HEK293 (cell line): ENCODE measurements around the gene SLC25A1.

Experiments used
- CTCF ChIA-PET: fragments of 350-600 bp; formaldehyde crosslinking; extraction: SDS; loops from one replicate; lab custom pipeline; 2021; ENCODE audit warnings: antibody characterized with exemption; lab: Yijun Ruan, JAX
- POLR2A ChIA-PET: fragments of 300-600 bp; formaldehyde crosslinking; extraction: SDS; loops from one replicate; lab custom pipeline; 2020; ENCODE audit warnings: antibody characterized with exemption, inconsistent platforms; lab: Yijun Ruan, JAX
- H3K27ac ChIP-seq: fragments of 200-500 bp; sonication (Bioruptor generic); 2 replicates; pipeline ENCODE4 v1.5.1; 2014; ENCODE audit warnings: low read depth, low read length, control low read depth, inconsistent platforms; ENCODE audit errors: extremely low read depth
- H3K36me3 ChIP-seq, 2 experiments: fragments of 200-500 bp in 1 of 2; sonication (Bioruptor generic) in 1 of 2; 1 replicate in 1 of 2; 2 replicates in 1 of 2; pipeline ENCODE4 v1.5.1; 2014 to 2017; ENCODE audit warnings: inconsistent platforms in 2 of 2, low read length in 2 of 2; ENCODE audit not compliant: control insufficient read depth in 2 of 2, insufficient read depth in 1 of 2
- H3K4me1 ChIP-seq: fragments of 200-500 bp; sonication (Bioruptor generic); 2 replicates; pipeline ENCODE4 v1.5.1; 2014; ENCODE audit warnings: mild to moderate bottlenecking, low read length, inconsistent platforms; ENCODE audit not compliant: control insufficient read depth, insufficient read depth
- H3K4me3 ChIP-seq: 2 replicates; pipeline ENCODE4 v1.5.1; 2011; ENCODE audit warnings: low read depth, mild to moderate bottlenecking, control low read depth, low read length, moderate library complexity
- H3K9me3 ChIP-seq: fragments of 200-500 bp; sonication (Bioruptor generic); 2 replicates; pipeline ENCODE4 v1.5.1; 2014; ENCODE audit warnings: low read depth, low read length, inconsistent platforms; ENCODE audit not compliant: control insufficient read depth, insufficient read depth
- FEZF1 ChIP-seq: fragments of 450-650 bp; formaldehyde crosslinking; IDR thresholded peaks from 2 replicates; pipeline ENCODE4 v1.5.1; 2016; ENCODE audit warnings: missing biosample characterization, missing genetic modification characterization
- GFI1B ChIP-seq: fragments of 450-650 bp; formaldehyde crosslinking; IDR thresholded peaks from 2 replicates; pipeline ENCODE4 v1.5.1; 2016; ENCODE audit warnings: missing biosample characterization, missing genetic modification characterization
- MZF1 ChIP-seq: fragments of 450-650 bp; formaldehyde crosslinking; IDR thresholded peaks from 2 replicates; pipeline ENCODE4 v1.5.1; 2017; ENCODE audit warnings: missing biosample characterization, missing genetic modification characterization, borderline replicate concordance
- YY1 ChIP-seq: fragments of 450-650 bp; formaldehyde crosslinking; IDR thresholded peaks from 2 replicates; pipeline ENCODE4 v1.5.1; 2018; ENCODE audit warnings: missing biosample characterization, missing genetic modification characterization
- ZEB2 ChIP-seq: fragments of 450-650 bp; formaldehyde crosslinking; IDR thresholded peaks from 2 replicates; pipeline ENCODE4 v1.5.1; 2016; ENCODE audit warnings: missing biosample characterization, missing genetic modification characterization
- ZNF184 ChIP-seq: fragments of 450-650 bp; IDR thresholded peaks from 2 replicates; pipeline ENCODE4 v1.5.1; 2018; ENCODE audit warnings: missing biosample characterization, mild to moderate bottlenecking, missing genetic modification characterization
- ZNF214 ChIP-seq: fragments of 450-650 bp; formaldehyde crosslinking; IDR thresholded peaks from 2 replicates; pipeline ENCODE4 v1.5.1; 2017; ENCODE audit warnings: missing biosample characterization, mild to moderate bottlenecking, missing genetic modification characterization, borderline replicate concordance
- ZNF221 ChIP-seq: fragments of 450-650 bp; formaldehyde crosslinking; IDR thresholded peaks from 2 replicates; pipeline ENCODE4 v1.5.1; 2017; ENCODE audit warnings: missing biosample characterization, missing genetic modification characterization, borderline replicate concordance
- ZNF426 ChIP-seq: fragments of 450-650 bp; formaldehyde crosslinking; IDR thresholded peaks from 2 replicates; pipeline ENCODE4 v1.5.1; 2017; ENCODE audit warnings: missing biosample characterization, missing genetic modification characterization, mild to moderate bottlenecking, inconsistent platforms, moderate library complexity
- ZNF555 ChIP-seq: fragments of 450-650 bp; formaldehyde crosslinking; conservative IDR thresholded peaks from 2 replicates; pipeline ENCODE4 v1.5.1; 2017; ENCODE audit warnings: missing biosample characterization, mild to moderate bottlenecking, missing genetic modification characterization, inconsistent platforms
- ZNF571 ChIP-seq: fragments of 450-650 bp; formaldehyde crosslinking; IDR thresholded peaks from 2 replicates; pipeline ENCODE4 v1.5.0; 2017; ENCODE audit warnings: missing biosample characterization, missing genetic modification characterization
- ZNF747 ChIP-seq: fragments of 450-650 bp; formaldehyde crosslinking; IDR thresholded peaks from 2 replicates; pipeline ENCODE4 v1.5.1; 2016; ENCODE audit warnings: missing biosample characterization, missing genetic modification characterization
- ZNF776 ChIP-seq: fragments of 450-650 bp; formaldehyde crosslinking; IDR thresholded peaks from 2 replicates; pipeline ENCODE4 v1.5.0; 2017; ENCODE audit warnings: missing biosample characterization, missing genetic modification characterization, borderline replicate concordance
- ZNF785 ChIP-seq: fragments of 450-650 bp; formaldehyde crosslinking; IDR thresholded peaks from 2 replicates; pipeline ENCODE4 v1.5.1; 2016; ENCODE audit warnings: missing biosample characterization, missing genetic modification characterization
- ZSCAN30 ChIP-seq: fragments of 450-650 bp; IDR thresholded peaks from 2 replicates; pipeline ENCODE4 v1.5.1; 2018; ENCODE audit warnings: missing biosample characterization, mild to moderate bottlenecking, missing genetic modification characterization, moderate library complexity
- TF ChIP-seq, protein P1 (sequence below): fragments of 450-650 bp; formaldehyde crosslinking; IDR thresholded peaks from 2 replicates; pipeline ENCODE4 v1.5.1; 2017; ENCODE audit warnings: missing biosample characterization, missing genetic modification characterization
- TF ChIP-seq, protein P2 (sequence below): fragments of 450-650 bp; formaldehyde crosslinking; IDR thresholded peaks from 2 replicates; pipeline ENCODE4 v1.5.1; 2016; ENCODE audit warnings: missing biosample characterization, missing genetic modification characterization
- TF ChIP-seq, protein P3 (sequence below): fragments of 450-650 bp; formaldehyde crosslinking; IDR thresholded peaks from 2 replicates; pipeline ENCODE4 v1.5.1; 2016; ENCODE audit warnings: missing biosample characterization, missing genetic modification characterization, low read depth
- TF ChIP-seq, protein P4 (sequence below): fragments of 450-650 bp; formaldehyde crosslinking; IDR thresholded peaks from 2 replicates; pipeline ENCODE4 v1.5.1; 2016; ENCODE audit warnings: missing biosample characterization, missing genetic modification characterization
- TF ChIP-seq, protein P5 (sequence below): fragments of 450-650 bp; formaldehyde crosslinking; IDR thresholded peaks from 2 replicates; pipeline ENCODE4 v1.5.1; 2016; ENCODE audit warnings: missing biosample characterization, missing genetic modification characterization, borderline replicate concordance

SLC25A1 gene

DNA sequence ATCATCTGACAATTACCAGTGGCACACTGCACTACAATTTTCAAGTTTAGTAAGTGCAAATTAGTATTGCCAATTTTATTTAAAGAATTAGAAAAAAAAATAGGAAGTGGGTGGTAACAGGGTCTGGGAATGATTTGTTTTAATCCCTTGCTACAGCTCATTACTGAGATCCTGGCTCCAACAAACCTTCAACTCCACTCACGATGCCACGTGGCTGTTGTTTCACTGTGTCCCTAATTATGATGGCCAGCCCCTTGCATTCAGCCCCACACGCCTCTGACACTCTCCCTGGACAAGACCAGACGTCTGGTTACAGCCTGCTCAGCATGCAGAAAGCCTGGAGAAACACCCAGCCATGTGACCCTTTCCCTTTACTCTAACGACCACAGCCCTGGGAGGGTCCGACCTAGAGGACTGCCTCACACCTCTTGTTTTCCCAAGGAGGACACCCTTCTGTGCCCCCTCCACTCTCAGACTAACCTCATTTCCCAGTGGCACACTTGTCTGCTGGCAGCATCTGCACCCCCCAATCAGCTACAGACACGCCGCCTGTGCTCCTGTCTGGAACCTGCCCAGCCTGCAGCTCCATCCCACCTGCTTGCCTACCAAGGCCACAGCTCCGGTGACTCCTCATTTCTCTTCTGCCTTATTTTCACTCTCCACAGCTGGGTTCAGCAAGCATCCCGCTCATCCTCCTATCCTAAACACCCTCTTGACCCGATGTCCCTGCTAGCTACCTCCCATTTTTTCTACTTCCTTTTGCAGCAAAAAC, 18.5 kb upstream of the SLC25A1 start:
- no peaks in the 10 kb centered on the region for H3K4me1 ChIP-seq
- H3K27ac ChIP-seq, result no peak overlapping the region
- H3K36me3 ChIP-seq, result peaks cover 0 to 53% of the 10 kb centered on the region in 2 experiments; a peak in 1 of 3 replicates
- ChIA-PET POLR2A (interaction anchor here (1.5 kb wide), 1 partner anchor 18 kb away, joined by 3 read pairs; no protein-coding TSS in a partner anchor), CTCF (interaction anchor here (0.6 to 1.1 kb wide), 2 partner anchors 18 to 89 kb away, joined by 3 read pairs; partner anchors contain the start of gene SLC25A1)
- TF ChIP-seq ZNF571 (tag by site-specific recombination) (no peak), FEZF1 (tag by site-specific recombination) (no peak), ZEB2 (tag by site-specific recombination) (no peak), GFI1B (tag by site-specific recombination) (no peak), YY1 (no peak), MZF1 (tag by site-specific recombination) (no peak), ZNF214 (tag by site-specific recombination) (no peak), ZNF747 (tag by site-specific recombination) (no peak)
- TF ChIP-seq, protein P1, sequence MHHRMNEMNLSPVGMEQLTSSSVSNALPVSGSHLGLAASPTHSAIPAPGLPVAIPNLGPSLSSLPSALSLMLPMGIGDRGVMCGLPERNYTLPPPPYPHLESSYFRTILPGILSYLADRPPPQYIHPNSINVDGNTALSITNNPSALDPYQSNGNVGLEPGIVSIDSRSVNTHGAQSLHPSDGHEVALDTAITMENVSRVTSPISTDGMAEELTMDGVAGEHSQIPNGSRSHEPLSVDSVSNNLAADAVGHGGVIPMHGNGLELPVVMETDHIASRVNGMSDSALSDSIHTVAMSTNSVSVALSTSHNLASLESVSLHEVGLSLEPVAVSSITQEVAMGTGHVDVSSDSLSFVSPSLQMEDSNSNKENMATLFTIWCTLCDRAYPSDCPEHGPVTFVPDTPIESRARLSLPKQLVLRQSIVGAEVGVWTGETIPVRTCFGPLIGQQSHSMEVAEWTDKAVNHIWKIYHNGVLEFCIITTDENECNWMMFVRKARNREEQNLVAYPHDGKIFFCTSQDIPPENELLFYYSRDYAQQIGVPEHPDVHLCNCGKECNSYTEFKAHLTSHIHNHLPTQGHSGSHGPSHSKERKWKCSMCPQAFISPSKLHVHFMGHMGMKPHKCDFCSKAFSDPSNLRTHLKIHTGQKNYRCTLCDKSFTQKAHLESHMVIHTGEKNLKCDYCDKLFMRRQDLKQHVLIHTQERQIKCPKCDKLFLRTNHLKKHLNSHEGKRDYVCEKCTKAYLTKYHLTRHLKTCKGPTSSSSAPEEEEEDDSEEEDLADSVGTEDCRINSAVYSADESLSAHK, result no peak
- TF ChIP-seq, protein P2, sequence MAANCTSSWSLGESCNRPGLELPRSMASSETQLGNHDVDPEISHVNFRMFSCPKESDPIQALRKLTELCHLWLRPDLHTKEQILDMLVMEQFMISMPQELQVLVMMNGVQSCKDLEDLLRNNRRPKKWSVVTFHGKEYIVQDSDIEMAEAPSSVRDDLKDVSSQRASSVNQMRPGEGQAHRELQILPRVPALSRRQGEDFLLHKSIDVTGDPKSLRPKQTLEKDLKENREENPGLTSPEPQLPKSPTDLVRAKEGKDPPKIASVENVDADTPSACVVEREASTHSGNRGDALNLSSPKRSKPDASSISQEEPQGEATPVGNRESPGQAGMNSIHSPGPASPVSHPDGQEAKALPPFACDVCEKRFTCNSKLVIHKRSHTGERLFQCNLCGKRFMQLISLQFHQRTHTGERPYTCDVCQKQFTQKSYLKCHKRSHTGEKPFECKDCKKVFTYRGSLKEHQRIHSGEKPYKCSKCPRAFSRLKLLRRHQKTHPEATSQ (tag by site-specific recombination), result no peak
- H3K4me3 ChIP-seq, result no peak overlapping the region
- H3K9me3 ChIP-seq, result no peaks in the 10 kb centered on the region

DNA sequence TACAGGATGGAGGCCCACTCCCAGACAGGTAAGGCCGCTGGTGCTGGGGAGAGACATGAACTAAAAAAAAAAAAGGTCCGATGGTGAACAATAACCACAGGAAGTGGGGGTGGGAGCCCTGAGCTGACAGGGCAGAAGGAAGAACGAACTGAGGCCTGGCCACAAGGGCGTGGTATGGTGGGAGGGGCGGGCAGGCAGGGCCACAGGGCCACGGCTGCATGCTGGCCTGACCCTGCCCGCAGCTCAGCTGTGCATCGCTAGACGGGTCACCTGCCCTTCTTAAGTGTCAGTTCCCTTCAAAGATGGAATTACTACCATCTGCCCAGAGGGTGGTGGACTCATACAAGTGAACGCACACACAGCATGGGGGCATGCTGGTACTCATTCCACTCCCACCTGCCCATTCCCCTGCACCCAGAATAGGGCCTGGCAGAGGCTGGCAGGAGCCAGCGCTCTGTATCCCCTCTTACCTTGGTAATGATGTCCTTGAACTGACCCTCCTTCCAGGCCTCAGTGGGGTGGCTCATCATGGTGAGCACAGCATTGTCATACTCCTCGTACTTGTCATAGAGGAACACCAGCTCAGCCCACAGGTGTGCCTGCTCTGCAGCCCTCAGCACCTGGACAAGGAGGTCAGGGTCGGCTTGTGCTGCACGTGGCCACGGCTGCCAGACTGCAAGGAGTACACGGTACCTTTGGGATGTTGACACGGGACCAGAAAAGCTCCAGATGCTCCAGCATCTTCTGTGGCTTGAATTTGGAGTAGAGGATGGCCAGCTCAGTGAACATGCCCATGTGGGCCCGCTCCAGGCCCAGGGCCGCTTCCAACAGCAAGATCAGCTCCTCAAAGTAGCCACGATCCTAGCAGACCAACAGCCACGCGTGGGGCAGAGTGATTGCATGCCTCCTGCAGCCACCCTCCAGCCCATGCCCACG, 17.5 kb upstream of the SLC25A1 start:
- peaks cover 0 to 50% of the 10 kb centered on the region in 2 experiments; a peak in 1 of 3 replicates for H3K36me3 ChIP-seq
- H3K4me3 ChIP-seq, result no peak overlapping the region
- no peak overlapping the region for H3K27ac ChIP-seq
- POLR2A ChIA-PET, result interaction anchor here (1.5 kb wide), 1 partner anchor 17 kb away, joined by 3 read pairs; no protein-coding TSS in a partner anchor
- no peaks in the 10 kb centered on the region for H3K4me1 ChIP-seq
- CTCF ChIA-PET, result interaction anchor here (1.1 kb wide), 1 partner anchor 17 kb away, joined by 3 read pairs; the partner anchor contains the start of gene SLC25A1
- H3K9me3 ChIP-seq, result no peaks in the 10 kb centered on the region
- TF ChIP-seq ZNF184 (no peak), FEZF1 (tag by site-specific recombination) (no peak), ZNF776 (tag by site-specific recombination) (no peak), ZSCAN30 (tag by site-specific recombination) (no peak), ZNF426 (tag by site-specific recombination) (no peak), ZNF785 (tag by site-specific recombination) (no peak), ZNF555 (tag by site-specific recombination) (no peak), ZNF221 (tag by site-specific recombination) (no peak)
- TF ChIP-seq, protein P3, sequence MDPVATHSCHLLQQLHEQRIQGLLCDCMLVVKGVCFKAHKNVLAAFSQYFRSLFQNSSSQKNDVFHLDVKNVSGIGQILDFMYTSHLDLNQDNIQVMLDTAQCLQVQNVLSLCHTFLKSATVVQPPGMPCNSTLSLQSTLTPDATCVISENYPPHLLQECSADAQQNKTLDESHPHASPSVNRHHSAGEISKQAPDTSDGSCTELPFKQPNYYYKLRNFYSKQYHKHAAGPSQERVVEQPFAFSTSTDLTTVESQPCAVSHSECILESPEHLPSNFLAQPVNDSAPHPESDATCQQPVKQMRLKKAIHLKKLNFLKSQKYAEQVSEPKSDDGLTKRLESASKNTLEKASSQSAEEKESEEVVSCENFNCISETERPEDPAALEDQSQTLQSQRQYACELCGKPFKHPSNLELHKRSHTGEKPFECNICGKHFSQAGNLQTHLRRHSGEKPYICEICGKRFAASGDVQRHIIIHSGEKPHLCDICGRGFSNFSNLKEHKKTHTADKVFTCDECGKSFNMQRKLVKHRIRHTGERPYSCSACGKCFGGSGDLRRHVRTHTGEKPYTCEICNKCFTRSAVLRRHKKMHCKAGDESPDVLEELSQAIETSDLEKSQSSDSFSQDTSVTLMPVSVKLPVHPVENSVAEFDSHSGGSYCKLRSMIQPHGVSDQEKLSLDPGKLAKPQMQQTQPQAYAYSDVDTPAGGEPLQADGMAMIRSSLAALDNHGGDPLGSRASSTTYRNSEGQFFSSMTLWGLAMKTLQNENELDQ (tag by site-specific recombination), result no peak
- TF ChIP-seq, protein P4, sequence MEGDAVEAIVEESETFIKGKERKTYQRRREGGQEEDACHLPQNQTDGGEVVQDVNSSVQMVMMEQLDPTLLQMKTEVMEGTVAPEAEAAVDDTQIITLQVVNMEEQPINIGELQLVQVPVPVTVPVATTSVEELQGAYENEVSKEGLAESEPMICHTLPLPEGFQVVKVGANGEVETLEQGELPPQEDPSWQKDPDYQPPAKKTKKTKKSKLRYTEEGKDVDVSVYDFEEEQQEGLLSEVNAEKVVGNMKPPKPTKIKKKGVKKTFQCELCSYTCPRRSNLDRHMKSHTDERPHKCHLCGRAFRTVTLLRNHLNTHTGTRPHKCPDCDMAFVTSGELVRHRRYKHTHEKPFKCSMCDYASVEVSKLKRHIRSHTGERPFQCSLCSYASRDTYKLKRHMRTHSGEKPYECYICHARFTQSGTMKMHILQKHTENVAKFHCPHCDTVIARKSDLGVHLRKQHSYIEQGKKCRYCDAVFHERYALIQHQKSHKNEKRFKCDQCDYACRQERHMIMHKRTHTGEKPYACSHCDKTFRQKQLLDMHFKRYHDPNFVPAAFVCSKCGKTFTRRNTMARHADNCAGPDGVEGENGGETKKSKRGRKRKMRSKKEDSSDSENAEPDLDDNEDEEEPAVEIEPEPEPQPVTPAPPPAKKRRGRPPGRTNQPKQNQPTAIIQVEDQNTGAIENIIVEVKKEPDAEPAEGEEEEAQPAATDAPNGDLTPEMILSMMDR (tag by site-specific recombination), result no peak
- TF ChIP-seq, protein P5, sequence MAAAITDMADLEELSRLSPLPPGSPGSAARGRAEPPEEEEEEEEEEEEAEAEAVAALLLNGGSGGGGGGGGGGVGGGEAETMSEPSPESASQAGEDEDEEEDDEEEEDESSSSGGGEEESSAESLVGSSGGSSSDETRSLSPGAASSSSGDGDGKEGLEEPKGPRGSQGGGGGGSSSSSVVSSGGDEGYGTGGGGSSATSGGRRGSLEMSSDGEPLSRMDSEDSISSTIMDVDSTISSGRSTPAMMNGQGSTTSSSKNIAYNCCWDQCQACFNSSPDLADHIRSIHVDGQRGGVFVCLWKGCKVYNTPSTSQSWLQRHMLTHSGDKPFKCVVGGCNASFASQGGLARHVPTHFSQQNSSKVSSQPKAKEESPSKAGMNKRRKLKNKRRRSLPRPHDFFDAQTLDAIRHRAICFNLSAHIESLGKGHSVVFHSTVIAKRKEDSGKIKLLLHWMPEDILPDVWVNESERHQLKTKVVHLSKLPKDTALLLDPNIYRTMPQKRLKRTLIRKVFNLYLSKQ (tag by site-specific recombination), result no peak
